Activated CD8-positive, alpha-beta T cell treated with anti-CD3 and anti-CD28 coated beads for 36 hours (primary cell): Measurements from ENCODE around the gene MRPL42. TPM values are rescaled to one million over a fixed set of nuclear protein-coding genes. Genes with fewer than 3 reads are reported as not detected.

Experiments used
- ATAC-seq: fragments of 200-7000 bp; cut with Tn5 transposase; one replicate; pipeline ENCODE4 v1.10.0; 2021; ENCODE audit warnings: mild to moderate bottlenecking, moderate library complexity
- CTCF ChIA-PET: fragments of 350-600 bp; sonication (Branson Sonifier 250); formaldehyde crosslinking; loops from one replicate; lab custom pipeline; 2021; ENCODE audit warnings: antibody characterized with exemption; lab: Charles Lee
- POLR2A ChIA-PET: fragments of 350-600 bp; sonication (Branson Sonifier 250); formaldehyde crosslinking; loops from one replicate; lab custom pipeline; 2021; ENCODE audit warnings: antibody characterized with exemption; lab: Charles Lee
- DNase-seq: peaks from one replicate; pipeline ENCODE4 v3.0.0-alpha.2; 2020
- H3K27ac Mint-ChIP-seq: one replicate; pipeline ENCODE4 v1.8.0; 2021; ENCODE audit warnings: mild to moderate bottlenecking, mixed read lengths
- H3K27me3 Mint-ChIP-seq: one replicate; pipeline ENCODE4 v1.8.0; 2021; ENCODE audit warnings: mixed read lengths
- H3K36me3 Mint-ChIP-seq: one replicate; pipeline ENCODE4 v1.8.0; 2021; ENCODE audit warnings: low read depth, mixed read lengths
- H3K4me1 Mint-ChIP-seq: one replicate; pipeline ENCODE4 v1.8.0; 2021; ENCODE audit warnings: low read depth, mixed read lengths
- H3K4me3 Mint-ChIP-seq: one replicate; pipeline ENCODE4 v1.8.0; 2021; ENCODE audit warnings: mild to moderate bottlenecking, moderate library complexity, mixed read lengths
- H3K9me3 Mint-ChIP-seq: one replicate; pipeline ENCODE4 v1.8.0; 2021; ENCODE audit warnings: mixed read lengths
- CTCF ChIP-seq: fragments of 200-600 bp; IDR thresholded peaks from one replicate; pipeline ENCODE4 v1.8.0; 2022; ENCODE audit warnings: antibody characterized with exemption, mild to moderate bottlenecking
- intact Hi-C: fragments of 100-400 bp; cut with micrococcal nuclease; formaldehyde crosslinking; loops from one replicate; pipeline ENCODE4 v1.10.0; 2022
- total RNA-seq, 2 experiments: library from RNA; stranded (reverse); gene quantifications; one replicate each; pipeline ENCODE4 v1.2.3, GENCODE V29; 2021

MRPL42 gene
- total RNA-seq, 2 experiments from 2014 or later, result 85.6 to 87.6 TPM

- H3K4me3 Mint-ChIP-seq, result no peak overlapping the region
- intact Hi-C loops, result no loop called here
- H3K9me3 Mint-ChIP-seq, result no peaks in the 10 kb centered on the region
- ChIA-PET CTCF (interaction anchor here (1.1 kb wide), 1 partner anchor 19 kb away, joined by 3 read pairs; no protein-coding TSS in a partner anchor), POLR2A (interaction anchor here (0.8 kb wide), 2 partner anchors 10 to 20 kb away, joined by 3 read pairs; no protein-coding TSS in a partner anchor)
- TF ChIP-seq CTCF, result no peak
- H3K4me1 Mint-ChIP-seq, result no peaks in the 10 kb centered on the region
- DNase-seq (no peak), ATAC-seq (no peak)
- peaks cover 12% of the 10 kb centered on the region for H3K27me3 Mint-ChIP-seq
- no peak overlapping the region for H3K27ac Mint-ChIP-seq
- H3K36me3 Mint-ChIP-seq, result no peaks in the 10 kb centered on the region
These were observed 57.2 kb downstream of the MRPL42 start for GRCh38 chr12:93524386-93525133.

GRCh38 chr12:93526786-93527428 lies 59.6 kb downstream of the MRPL42 start:
- no peak for ATAC-seq
- DNase-seq, result no peak
- Mint-ChIP-seq H3K27me3 (peaks cover 12% of the 10 kb centered on the region), H3K4me1 (peaks cover 4% of the 10 kb centered on the region), H3K36me3 (no peaks in the 10 kb centered on the region), H3K9me3 (no peaks in the 10 kb centered on the region), H3K27ac (no peak overlapping the region), H3K4me3 (no peak overlapping the region)
- intact Hi-C loops, result no loop called here
- ChIA-PET CTCF (interaction anchor here (0.8 to 1.7 kb wide), 4 partner anchors 16 to 575 kb away, joined by 3 to 6 read pairs (median 4); no protein-coding TSS in a partner anchor), POLR2A (interaction anchor here (0.6 kb wide), 1 partner anchor 167 kb away, joined by 3 read pairs; no protein-coding TSS in a partner anchor)
- TF ChIP-seq CTCF, result no peak

GRCh38 chr12:93530358-93530757 lies 63.0 kb downstream of the MRPL42 start:
- Mint-ChIP-seq H3K36me3 (no peaks in the 10 kb centered on the region), H3K9me3 (no peaks in the 10 kb centered on the region), H3K27ac (no peak overlapping the region), H3K27me3 (peaks cover 12% of the 10 kb centered on the region), H3K4me3 (no peak overlapping the region), H3K4me1 (peaks cover 4% of the 10 kb centered on the region)
- intact Hi-C loops, result no loop called here
- ChIA-PET CTCF (interaction anchor here (1.0 to 1.9 kb wide), 3 partner anchors 27 to 572 kb away, joined by 3 to 4 read pairs (median 3); no protein-coding TSS in a partner anchor), POLR2A (no interaction called here)
- DNase-seq (no peak), ATAC-seq (no peak)
- no peak for TF ChIP-seq CTCF

DNA sequence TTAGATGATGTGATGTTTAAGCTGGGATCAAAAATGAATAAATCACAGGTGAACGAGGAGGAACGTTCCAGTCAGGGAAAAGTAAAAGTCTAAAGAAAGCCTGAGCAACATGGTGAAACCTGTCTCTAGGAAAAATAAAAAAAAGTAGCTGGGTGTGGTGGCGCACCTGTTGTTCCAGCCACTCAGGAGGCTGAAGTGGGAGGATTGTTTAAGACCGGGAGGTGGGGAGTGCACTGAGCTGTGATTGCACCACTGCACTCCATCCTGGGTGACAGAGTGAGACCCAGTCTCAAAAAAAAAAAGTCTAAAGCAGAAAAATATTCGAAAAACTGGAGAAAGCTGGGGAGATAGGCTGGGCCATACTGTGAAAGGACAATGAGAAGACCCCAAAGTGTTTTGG lies 66.0 kb downstream of the MRPL42 start:
- no peak for TF ChIP-seq CTCF
- no peaks in the 10 kb centered on the region for H3K27me3 Mint-ChIP-seq
- no peaks in the 10 kb centered on the region for H3K36me3 Mint-ChIP-seq
- intact Hi-C loops, result no loop called here
- DNase-seq (no peak), ATAC-seq (no peak)
- no peaks in the 10 kb centered on the region for H3K9me3 Mint-ChIP-seq
- ChIA-PET POLR2A (interaction anchor here (0.6 kb wide), 1 partner anchor 440 kb away, joined by 3 read pairs; no protein-coding TSS in a partner anchor), CTCF (no interaction called here)
- peaks cover 6% of the 10 kb centered on the region for H3K4me1 Mint-ChIP-seq
- no peak overlapping the region for H3K4me3 Mint-ChIP-seq
- no peak overlapping the region for H3K27ac Mint-ChIP-seq
